Measurements from ENCODE around the gene DLX4. TPM values are rescaled to one million over a fixed set of nuclear protein-coding genes. Genes with fewer than 3 reads are reported as not detected.
A peak's percentile ranks its signal among the peaks of the same experiment; 100 is the strongest.

The DLX4 gene
- total RNA-seq, 1 experiment from 2014 or later, result 1.3 TPM

DNA sequence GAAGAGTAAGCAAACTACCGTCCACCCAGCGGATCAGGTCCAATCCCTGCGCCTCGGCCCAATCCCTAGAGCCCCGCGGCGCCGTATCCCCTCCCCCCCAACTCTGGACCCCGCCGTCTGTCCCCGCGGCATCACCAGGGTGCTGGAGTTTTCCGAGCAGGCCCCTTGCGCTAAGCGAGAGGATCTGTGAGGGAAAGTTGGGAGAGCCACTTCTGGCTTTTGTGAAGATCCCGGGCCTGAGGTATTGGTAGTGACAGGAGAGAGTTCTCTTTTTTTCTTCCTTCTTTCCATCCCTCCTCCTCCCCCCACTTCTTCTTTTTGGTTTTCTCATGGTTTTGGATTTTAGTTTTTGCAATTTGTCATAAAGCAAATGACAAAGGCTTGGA lies 3.5 kb upstream of the DLX4 start:
- Mint-ChIP-seq H3K9me3 (no peaks in the 10 kb centered on the region), H3K27ac (no peak overlapping the region), H3K27me3 (ENCODE audit: low read depth) (peaks cover 99% of the 10 kb centered on the region), H3K36me3 (no peaks in the 10 kb centered on the region), H3K4me3 (peak overlapping the region; percentile 68), H3K4me1 (peaks cover 44% of the 10 kb centered on the region)
- ChIA-PET CTCF (no interaction called here), POLR2A (no interaction called here)
- ATAC-seq (no peak), DNase-seq (ENCODE audit: low spot score) (peak; percentile 36)
- TF ChIP-seq, protein P1, sequence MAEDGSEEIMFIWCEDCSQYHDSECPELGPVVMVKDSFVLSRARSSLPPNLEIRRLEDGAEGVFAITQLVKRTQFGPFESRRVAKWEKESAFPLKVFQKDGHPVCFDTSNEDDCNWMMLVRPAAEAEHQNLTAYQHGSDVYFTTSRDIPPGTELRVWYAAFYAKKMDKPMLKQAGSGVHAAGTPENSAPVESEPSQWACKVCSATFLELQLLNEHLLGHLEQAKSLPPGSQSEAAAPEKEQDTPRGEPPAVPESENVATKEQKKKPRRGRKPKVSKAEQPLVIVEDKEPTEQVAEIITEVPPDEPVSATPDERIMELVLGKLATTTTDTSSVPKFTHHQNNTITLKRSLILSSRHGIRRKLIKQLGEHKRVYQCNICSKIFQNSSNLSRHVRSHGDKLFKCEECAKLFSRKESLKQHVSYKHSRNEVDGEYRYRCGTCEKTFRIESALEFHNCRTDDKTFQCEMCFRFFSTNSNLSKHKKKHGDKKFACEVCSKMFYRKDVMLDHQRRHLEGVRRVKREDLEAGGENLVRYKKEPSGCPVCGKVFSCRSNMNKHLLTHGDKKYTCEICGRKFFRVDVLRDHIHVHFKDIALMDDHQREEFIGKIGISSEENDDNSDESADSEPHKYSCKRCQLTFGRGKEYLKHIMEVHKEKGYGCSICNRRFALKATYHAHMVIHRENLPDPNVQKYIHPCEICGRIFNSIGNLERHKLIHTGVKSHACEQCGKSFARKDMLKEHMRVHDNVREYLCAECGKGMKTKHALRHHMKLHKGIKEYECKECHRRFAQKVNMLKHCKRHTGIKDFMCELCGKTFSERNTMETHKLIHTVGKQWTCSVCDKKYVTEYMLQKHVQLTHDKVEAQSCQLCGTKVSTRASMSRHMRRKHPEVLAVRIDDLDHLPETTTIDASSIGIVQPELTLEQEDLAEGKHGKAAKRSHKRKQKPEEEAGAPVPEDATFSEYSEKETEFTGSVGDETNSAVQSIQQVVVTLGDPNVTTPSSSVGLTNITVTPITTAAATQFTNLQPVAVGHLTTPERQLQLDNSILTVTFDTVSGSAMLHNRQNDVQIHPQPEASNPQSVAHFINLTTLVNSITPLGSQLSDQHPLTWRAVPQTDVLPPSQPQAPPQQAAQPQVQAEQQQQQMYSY (CRISPR knock-in tag; IDR thresholded peaks at IDR 0.05), result peak; percentile 77
- TF ChIP-seq OVOL2 (CRISPR knock-in tag; IDR thresholded peaks at IDR 0.05; ENCODE audit: borderline replicate concordance), result no peak

DNA sequence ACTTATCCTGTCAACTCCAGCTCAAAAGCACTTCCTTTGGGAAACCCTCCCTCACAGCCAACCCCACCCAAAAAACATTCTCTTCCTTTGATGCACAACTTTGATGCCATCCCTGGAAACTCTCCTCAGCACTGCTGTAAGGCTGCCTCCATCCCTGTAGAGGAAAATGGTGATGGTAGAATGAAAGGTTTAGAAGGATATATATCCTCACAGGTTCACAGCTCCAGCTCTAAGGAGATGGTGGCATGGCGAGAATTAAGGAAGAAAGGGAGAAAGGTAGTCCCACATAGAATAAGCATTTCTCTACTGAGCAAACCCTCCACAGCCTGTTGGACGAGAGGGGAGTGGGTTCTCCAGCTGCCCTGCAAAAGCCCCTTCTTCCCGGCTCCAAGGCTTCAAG lies 2.2 kb upstream of the DLX4 start:
- ATAC-seq, result no peak
- TF ChIP-seq, protein P1 (CRISPR knock-in tag; IDR thresholded peaks at IDR 0.05), result no peak
- TF ChIP-seq, protein P2, sequence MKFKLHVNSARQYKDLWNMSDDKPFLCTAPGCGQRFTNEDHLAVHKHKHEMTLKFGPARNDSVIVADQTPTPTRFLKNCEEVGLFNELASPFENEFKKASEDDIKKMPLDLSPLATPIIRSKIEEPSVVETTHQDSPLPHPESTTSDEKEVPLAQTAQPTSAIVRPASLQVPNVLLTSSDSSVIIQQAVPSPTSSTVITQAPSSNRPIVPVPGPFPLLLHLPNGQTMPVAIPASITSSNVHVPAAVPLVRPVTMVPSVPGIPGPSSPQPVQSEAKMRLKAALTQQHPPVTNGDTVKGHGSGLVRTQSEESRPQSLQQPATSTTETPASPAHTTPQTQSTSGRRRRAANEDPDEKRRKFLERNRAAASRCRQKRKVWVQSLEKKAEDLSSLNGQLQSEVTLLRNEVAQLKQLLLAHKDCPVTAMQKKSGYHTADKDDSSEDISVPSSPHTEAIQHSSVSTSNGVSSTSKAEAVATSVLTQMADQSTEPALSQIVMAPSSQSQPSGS (CRISPR knock-in tag; IDR thresholded peaks at IDR 0.05; ENCODE audit: borderline replicate concordance, low read depth), result no peak
- TF ChIP-seq FOXJ3 (CRISPR knock-in tag; IDR thresholded peaks at IDR 0.05; ENCODE audit: borderline replicate concordance), result no peak
- TF ChIP-seq, protein P3, sequence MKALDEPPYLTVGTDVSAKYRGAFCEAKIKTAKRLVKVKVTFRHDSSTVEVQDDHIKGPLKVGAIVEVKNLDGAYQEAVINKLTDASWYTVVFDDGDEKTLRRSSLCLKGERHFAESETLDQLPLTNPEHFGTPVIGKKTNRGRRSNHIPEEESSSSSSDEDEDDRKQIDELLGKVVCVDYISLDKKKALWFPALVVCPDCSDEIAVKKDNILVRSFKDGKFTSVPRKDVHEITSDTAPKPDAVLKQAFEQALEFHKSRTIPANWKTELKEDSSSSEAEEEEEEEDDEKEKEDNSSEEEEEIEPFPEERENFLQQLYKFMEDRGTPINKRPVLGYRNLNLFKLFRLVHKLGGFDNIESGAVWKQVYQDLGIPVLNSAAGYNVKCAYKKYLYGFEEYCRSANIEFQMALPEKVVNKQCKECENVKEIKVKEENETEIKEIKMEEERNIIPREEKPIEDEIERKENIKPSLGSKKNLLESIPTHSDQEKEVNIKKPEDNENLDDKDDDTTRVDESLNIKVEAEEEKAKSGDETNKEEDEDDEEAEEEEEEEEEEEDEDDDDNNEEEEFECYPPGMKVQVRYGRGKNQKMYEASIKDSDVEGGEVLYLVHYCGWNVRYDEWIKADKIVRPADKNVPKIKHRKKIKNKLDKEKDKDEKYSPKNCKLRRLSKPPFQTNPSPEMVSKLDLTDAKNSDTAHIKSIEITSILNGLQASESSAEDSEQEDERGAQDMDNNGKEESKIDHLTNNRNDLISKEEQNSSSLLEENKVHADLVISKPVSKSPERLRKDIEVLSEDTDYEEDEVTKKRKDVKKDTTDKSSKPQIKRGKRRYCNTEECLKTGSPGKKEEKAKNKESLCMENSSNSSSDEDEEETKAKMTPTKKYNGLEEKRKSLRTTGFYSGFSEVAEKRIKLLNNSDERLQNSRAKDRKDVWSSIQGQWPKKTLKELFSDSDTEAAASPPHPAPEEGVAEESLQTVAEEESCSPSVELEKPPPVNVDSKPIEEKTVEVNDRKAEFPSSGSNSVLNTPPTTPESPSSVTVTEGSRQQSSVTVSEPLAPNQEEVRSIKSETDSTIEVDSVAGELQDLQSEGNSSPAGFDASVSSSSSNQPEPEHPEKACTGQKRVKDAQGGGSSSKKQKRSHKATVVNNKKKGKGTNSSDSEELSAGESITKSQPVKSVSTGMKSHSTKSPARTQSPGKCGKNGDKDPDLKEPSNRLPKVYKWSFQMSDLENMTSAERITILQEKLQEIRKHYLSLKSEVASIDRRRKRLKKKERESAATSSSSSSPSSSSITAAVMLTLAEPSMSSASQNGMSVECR (CRISPR knock-in tag; IDR thresholded peaks at IDR 0.05; ENCODE audit: borderline replicate concordance), result no peak
- Mint-ChIP-seq H3K4me1 (peaks cover 55% of the 10 kb centered on the region), H3K36me3 (no peaks in the 10 kb centered on the region), H3K9me3 (no peaks in the 10 kb centered on the region), H3K4me3 (no peak overlapping the region), H3K27me3 (ENCODE audit: low read depth) (peaks cover 99% of the 10 kb centered on the region), H3K27ac (no peak overlapping the region)
- DNase-seq (ENCODE audit: low spot score), result no peak
- CTCF ChIA-PET, result interaction anchor here (1.8 to 15.4 kb wide), 2 partner anchors 15 to 29 kb away, joined by 5 to 221 read pairs; partner anchors contain the start of gene DLX3
- POLR2A ChIA-PET, result no interaction called here

DNA sequence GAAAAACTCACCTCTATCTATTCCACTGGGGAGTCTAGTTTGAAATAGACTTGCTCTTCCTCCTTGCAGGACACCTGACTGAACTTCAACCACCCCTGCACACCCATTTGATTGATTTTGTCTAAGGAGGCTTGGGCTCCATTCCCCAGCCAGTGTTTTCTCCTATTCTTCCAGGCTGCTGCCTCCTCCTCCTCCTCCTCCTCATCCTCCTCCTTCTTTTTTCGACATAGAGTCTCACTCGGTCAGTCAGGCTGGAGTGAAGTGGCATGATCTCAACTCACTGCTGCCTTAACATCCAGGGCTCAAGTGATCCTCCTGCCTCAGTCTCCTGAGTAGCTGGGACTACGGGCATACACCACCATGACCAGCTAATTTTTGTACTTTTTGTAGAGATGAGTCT lies 1.8 kb upstream of the DLX4 start:
- peaks cover 99% of the 10 kb centered on the region for H3K27me3 Mint-ChIP-seq (ENCODE audit: low read depth)
- no peak overlapping the region for H3K27ac Mint-ChIP-seq
- H3K9me3 Mint-ChIP-seq, result no peaks in the 10 kb centered on the region
- no peak for DNase-seq (ENCODE audit: low spot score)
- no peaks in the 10 kb centered on the region for H3K36me3 Mint-ChIP-seq
- ChIA-PET CTCF (interaction anchor here (1.8 to 15.4 kb wide), 2 partner anchors 15 to 29 kb away, joined by 5 to 221 read pairs; partner anchors contain the start of gene DLX3), POLR2A (no interaction called here)
- ATAC-seq, result no peak
- peaks cover 56% of the 10 kb centered on the region for H3K4me1 Mint-ChIP-seq
- no peak overlapping the region for H3K4me3 Mint-ChIP-seq
- TF ChIP-seq TCF7 (CRISPR knock-in tag; IDR thresholded peaks at IDR 0.05; ENCODE audit: low read depth) (no peak), PRRX2 (CRISPR knock-in tag; IDR thresholded peaks at IDR 0.05) (no peak), ZNF219 (CRISPR knock-in tag; IDR thresholded peaks at IDR 0.05; ENCODE audit: borderline replicate concordance) (no peak), SP1 (CRISPR knock-in tag; conservative IDR thresholded peaks at IDR 0.05) (no peak)
- TF ChIP-seq, protein P4, sequence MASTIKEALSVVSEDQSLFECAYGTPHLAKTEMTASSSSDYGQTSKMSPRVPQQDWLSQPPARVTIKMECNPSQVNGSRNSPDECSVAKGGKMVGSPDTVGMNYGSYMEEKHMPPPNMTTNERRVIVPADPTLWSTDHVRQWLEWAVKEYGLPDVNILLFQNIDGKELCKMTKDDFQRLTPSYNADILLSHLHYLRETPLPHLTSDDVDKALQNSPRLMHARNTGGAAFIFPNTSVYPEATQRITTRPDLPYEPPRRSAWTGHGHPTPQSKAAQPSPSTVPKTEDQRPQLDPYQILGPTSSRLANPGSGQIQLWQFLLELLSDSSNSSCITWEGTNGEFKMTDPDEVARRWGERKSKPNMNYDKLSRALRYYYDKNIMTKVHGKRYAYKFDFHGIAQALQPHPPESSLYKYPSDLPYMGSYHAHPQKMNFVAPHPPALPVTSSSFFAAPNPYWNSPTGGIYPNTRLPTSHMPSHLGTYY (CRISPR knock-in tag; IDR thresholded peaks at IDR 0.05), result no peak
- TF ChIP-seq, protein P5, sequence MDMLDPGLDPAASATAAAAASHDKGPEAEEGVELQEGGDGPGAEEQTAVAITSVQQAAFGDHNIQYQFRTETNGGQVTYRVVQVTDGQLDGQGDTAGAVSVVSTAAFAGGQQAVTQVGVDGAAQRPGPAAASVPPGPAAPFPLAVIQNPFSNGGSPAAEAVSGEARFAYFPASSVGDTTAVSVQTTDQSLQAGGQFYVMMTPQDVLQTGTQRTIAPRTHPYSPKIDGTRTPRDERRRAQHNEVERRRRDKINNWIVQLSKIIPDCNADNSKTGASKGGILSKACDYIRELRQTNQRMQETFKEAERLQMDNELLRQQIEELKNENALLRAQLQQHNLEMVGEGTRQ (CRISPR knock-in tag; IDR thresholded peaks at IDR 0.05), result no peak
- TF ChIP-seq, protein P6, sequence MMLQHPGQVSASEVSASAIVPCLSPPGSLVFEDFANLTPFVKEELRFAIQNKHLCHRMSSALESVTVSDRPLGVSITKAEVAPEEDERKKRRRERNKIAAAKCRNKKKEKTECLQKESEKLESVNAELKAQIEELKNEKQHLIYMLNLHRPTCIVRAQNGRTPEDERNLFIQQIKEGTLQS (CRISPR knock-in tag; conservative IDR thresholded peaks at IDR 0.05), result no peak
- TF ChIP-seq, protein P2 (CRISPR knock-in tag; IDR thresholded peaks at IDR 0.05; ENCODE audit: borderline replicate concordance, low read depth), result no peak
